OCI-LY1 (cell line): ENCODE results near the gene ADCY2.

Experiments
- H2AFZ ChIP-seq: fragments of 200-600 bp; sonication (generic), shearing (Covaris generic); 2 replicates; pipeline ENCODE4 v1.6.0; 2014; ENCODE audit warnings: antibody characterized with exemption, mild to moderate bottlenecking, low read length
- H3F3A ChIP-seq: fragments of 200-600 bp; sonication (generic), shearing (Covaris generic); 2 replicates; pipeline ENCODE4 v1.6.0; 2014; ENCODE audit warnings: mild to moderate bottlenecking, antibody characterized with exemption, low read length, moderate library complexity; ENCODE audit not compliant: insufficient read depth
- H3K27ac ChIP-seq: fragments of 200-600 bp; sonication (generic); 2 replicates; pipeline ENCODE4 v1.5.1; 2014; ENCODE audit warnings: low read length, mixed run types, mild to moderate bottlenecking, low read depth; ENCODE audit not compliant: poor library complexity, severe bottlenecking
- H3K27me3 ChIP-seq: fragments of 200-600 bp; sonication (generic); 2 replicates; pipeline ENCODE4 v1.6.0; 2014; ENCODE audit warnings: antibody characterized with exemption, mild to moderate bottlenecking, low read length, moderate library complexity; ENCODE audit not compliant: insufficient read depth
- H3K36me3 ChIP-seq: fragments of 200-600 bp; sonication (generic); 2 replicates; pipeline ENCODE4 v1.6.1; 2014; ENCODE audit warnings: mild to moderate bottlenecking, antibody characterized with exemption, low read length, moderate library complexity, mixed read lengths; ENCODE audit not compliant: insufficient read depth
- H3K4me1 ChIP-seq: fragments of 200-600 bp; sonication (generic); 2 replicates; pipeline ENCODE4 v1.5.1; 2014; ENCODE audit warnings: mild to moderate bottlenecking, low read length, moderate library complexity; ENCODE audit not compliant: insufficient read depth, severe bottlenecking
- H3K4me2 ChIP-seq: fragments of 200-600 bp; sonication (generic), shearing (Covaris generic); 2 replicates; pipeline ENCODE4 v1.6.1; 2014; ENCODE audit warnings: low read length
- H3K4me3 ChIP-seq: fragments of 200-600 bp; sonication (generic); 2 replicates; pipeline ENCODE4 v1.5.1; 2014; ENCODE audit warnings: low read length, low read depth, mild to moderate bottlenecking, mixed read lengths; ENCODE audit not compliant: poor library complexity, severe bottlenecking
- H3K79me2 ChIP-seq: fragments of 200-600 bp; shearing (Covaris generic); 2 replicates; pipeline ENCODE4 v1.6.1; 2016; ENCODE audit warnings: mixed run types, low read length, mixed read lengths; ENCODE audit not compliant: insufficient read depth
- H3K9ac ChIP-seq: fragments of 200-600 bp; sonication (generic), shearing (Covaris generic); 2 replicates; pipeline ENCODE4 v1.6.1; 2014; ENCODE audit warnings: mild to moderate bottlenecking, low read length, mixed read lengths
- H3K9me2 ChIP-seq: fragments of 200-600 bp; sonication (generic), shearing (Covaris generic); 2 replicates; pipeline ENCODE4 v1.6.1; 2014; ENCODE audit warnings: low read depth, mild to moderate bottlenecking, low read length, mixed read lengths
- H3K9me3 ChIP-seq: fragments of 200-600 bp; shearing (Covaris generic); 2 replicates; pipeline ENCODE4 v1.6.1; 2014; ENCODE audit warnings: low read length, mixed read lengths
- H4K20me1 ChIP-seq: fragments of 200-600 bp; sonication (generic), shearing (Covaris generic); 2 replicates; pipeline ENCODE4 v1.6.0; 2016; ENCODE audit warnings: mild to moderate bottlenecking, low read length; ENCODE audit not compliant: insufficient read depth
- CTCF ChIP-seq: fragments of 200-600 bp; sonication (generic), shearing (Covaris generic); IDR thresholded peaks from 2 replicates; pipeline ENCODE4 v1.5.1; 2017; ENCODE audit warnings: mild to moderate bottlenecking, antibody characterized with exemption, low read length, moderate library complexity, mixed read lengths
- EZH2 ChIP-seq: fragments of 200-600 bp; sonication (generic), shearing (Covaris generic); IDR thresholded peaks from 2 replicates; pipeline ENCODE4 v1.8.0; 2017; ENCODE audit warnings: borderline replicate concordance, mixed run types, mild to moderate bottlenecking, antibody characterized with exemption, low read length, moderate library complexity, mixed read lengths

ADCY2 gene

DNA sequence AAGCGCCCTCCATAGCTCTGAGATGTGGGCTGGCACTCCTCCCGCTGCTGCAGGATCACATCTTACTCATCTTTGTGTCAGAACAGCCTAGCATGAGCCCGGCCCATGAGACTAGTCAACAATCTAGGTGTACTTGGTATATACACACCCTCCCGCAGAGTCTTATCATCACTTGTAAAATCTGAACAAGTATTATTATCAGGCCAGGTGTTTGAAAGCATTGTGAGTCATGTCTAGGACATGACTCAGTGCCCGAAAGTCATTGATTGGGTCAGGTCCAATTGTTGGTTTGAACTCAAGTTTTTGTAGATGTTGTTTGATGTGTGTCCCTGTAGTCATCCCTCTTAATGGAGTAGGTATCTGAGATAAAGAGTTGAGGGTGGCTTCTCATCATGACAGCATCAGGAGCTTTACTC, 346.3 kb downstream of the ADCY2 start:
- Histone ChIP-seq H3K36me3 (no peaks in the 10 kb centered on the region), H3K9ac (no peak overlapping the region), H3K4me3 (no peak overlapping the region), H3K9me2 (no peaks in the 10 kb centered on the region), H3K4me1 (no peaks in the 10 kb centered on the region), H4K20me1 (no peaks in the 10 kb centered on the region), H2AFZ (no peak overlapping the region), H3K9me3 (no peaks in the 10 kb centered on the region), H3K27me3 (no peaks in the 10 kb centered on the region), H3K79me2 (no peaks in the 10 kb centered on the region), H3F3A (no peaks in the 10 kb centered on the region), H3K27ac (no peak overlapping the region), H3K4me2 (no peak overlapping the region)
- TF ChIP-seq CTCF (no peak), EZH2 (no peak)

- Histone ChIP-seq H3K27ac (no peak overlapping the region), H3K79me2 (no peaks in the 10 kb centered on the region), H3K36me3 (no peaks in the 10 kb centered on the region), H3K4me3 (no peak overlapping the region), H3K4me2 (no peak overlapping the region), H3K27me3 (no peaks in the 10 kb centered on the region), H3F3A (no peaks in the 10 kb centered on the region), H2AFZ (no peak overlapping the region), H3K9ac (no peak overlapping the region), H3K4me1 (no peaks in the 10 kb centered on the region), H3K9me3 (no peaks in the 10 kb centered on the region), H3K9me2 (no peaks in the 10 kb centered on the region), H4K20me1 (no peaks in the 10 kb centered on the region)
- TF ChIP-seq EZH2 (no peak), CTCF (peak; percentile 83)
These were observed 350.1 kb downstream of the ADCY2 start for GRCh38 chr5:7745882-7746610.

DNA sequence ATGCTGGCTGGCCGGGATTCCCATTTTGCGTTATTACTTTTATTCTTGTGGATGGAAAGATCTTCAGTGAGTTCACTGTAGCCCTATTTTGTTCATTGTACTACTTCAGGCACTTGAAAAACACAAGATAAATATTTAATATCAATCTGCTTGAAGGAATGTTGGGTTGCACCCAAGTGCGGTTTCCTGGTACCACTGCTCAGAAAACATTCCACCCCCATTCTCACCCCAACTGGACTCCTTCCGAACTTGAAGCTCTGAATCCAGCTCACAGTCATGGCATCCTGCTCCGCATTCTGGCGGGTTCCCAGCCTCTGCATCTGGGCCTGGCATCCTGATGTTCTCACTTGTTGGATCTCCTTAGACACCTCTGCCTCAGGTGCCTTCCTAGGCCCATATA, 351.8 kb downstream of the ADCY2 start:
- TF ChIP-seq CTCF (no peak), EZH2 (no peak)
- no peaks in the 10 kb centered on the region for H3K9me2 ChIP-seq
- H3K27me3 ChIP-seq, result no peaks in the 10 kb centered on the region
- no peaks in the 10 kb centered on the region for H3K79me2 ChIP-seq
- no peak overlapping the region for H3K4me3 ChIP-seq
- H3K9ac ChIP-seq, result no peak overlapping the region
- H4K20me1 ChIP-seq, result no peaks in the 10 kb centered on the region
- no peaks in the 10 kb centered on the region for H3K4me1 ChIP-seq
- H2AFZ ChIP-seq, result no peak overlapping the region
- no peaks in the 10 kb centered on the region for H3K9me3 ChIP-seq
- H3K27ac ChIP-seq, result no peak overlapping the region
- H3K4me2 ChIP-seq, result no peak overlapping the region
- no peaks in the 10 kb centered on the region for H3K36me3 ChIP-seq
- H3F3A ChIP-seq, result no peaks in the 10 kb centered on the region
